GM21447 (cell line): ENCODE data around the gene SMG6.

ENCODE experiments used
- ATAC-seq: cut with Tn5 transposase; IDR thresholded peaks from one replicate; pipeline ENCODE4 v1.9.1; 2021; ENCODE audit not compliant: unreplicated experiment

SMG6 gene

GRCh38 chr17:2084036-2084765, 219.4 kb downstream of the SMG6 start:
- ATAC-seq = no peak

GRCh38 chr17:2083613-2084035, 220.0 kb downstream of the SMG6 start:
- no peak for ATAC-seq

- no peak for ATAC-seq
These were observed 221.4 kb downstream of the SMG6 start for GRCh38 chr17:2082003-2082781.

GRCh38 chr17:2081564-2081963, 222.0 kb downstream of the SMG6 start:
- ATAC-seq = no peak

GRCh38 chr17:2077040-2077439, 226.5 kb downstream of the SMG6 start:
- no peak for ATAC-seq

GRCh38 chr17:2076087-2076984, 227.2 kb downstream of the SMG6 start:
- no peak for ATAC-seq

GRCh38 chr17:2075336-2076086, 228.1 kb downstream of the SMG6 start:
- no peak for ATAC-seq

GRCh38 chr17:2074919-2075318, 228.7 kb downstream of the SMG6 start:
- ATAC-seq = no peak

GRCh38 chr17:2071455-2072281, 231.9 kb downstream of the SMG6 start:
- ATAC-seq = no peak

- ATAC-seq = no peak
These were observed 232.6 kb downstream of the SMG6 start for GRCh38 chr17:2071024-2071385.

GRCh38 chr17:2070241-2071023, 233.2 kb downstream of the SMG6 start:
- ATAC-seq = peak; percentile 79

- ATAC-seq = no peak
These were observed 235.0 kb downstream of the SMG6 start for GRCh38 chr17:2068519-2069051.

GRCh38 chr17:2068031-2068518, 235.5 kb downstream of the SMG6 start:
- no peak for ATAC-seq

GRCh38 chr17:2067608-2068024, 236.0 kb downstream of the SMG6 start:
- no peak for ATAC-seq

GRCh38 chr17:2067048-2067561, 236.5 kb downstream of the SMG6 start:
- ATAC-seq = no peak

GRCh38 chr17:2065949-2066400, 237.6 kb downstream of the SMG6 start:
- no peak for ATAC-seq

- no peak for ATAC-seq
These were observed 238.4 kb downstream of the SMG6 start for GRCh38 chr17:2064980-2065785.
